Karpas-422 (cell line): ENCODE results near the gene HMMR. TPM values are rescaled to one million over a fixed set of nuclear protein-coding genes. Genes with fewer than 3 reads are reported as not detected.
"Not testable (repeated sequence)": the region's sequence is repeated elsewhere in the genome, so short reads cannot be mapped to it uniquely, and the experiment has no call there.

Experiments used
- DNase-seq: peaks from one replicate; pipeline ENCODE4 v3.0.0-alpha.2; 2015
- H2AFZ ChIP-seq: fragments of 200-600 bp; sonication (generic); 2 replicates; pipeline ENCODE4 v1.6.1; 2014; ENCODE audit warnings: antibody characterized with exemption, low read length, mixed read lengths
- H3K27ac ChIP-seq: fragments of 200-600 bp; sonication (generic); 2 replicates; pipeline ENCODE4 v1.5.1; 2014; ENCODE audit warnings: mild to moderate bottlenecking, low read length, moderate library complexity
- H3K27me3 ChIP-seq: fragments of 200-600 bp; sonication (generic); 2 replicates; pipeline ENCODE4 v1.6.1; 2014; ENCODE audit warnings: low read length, mixed read lengths
- H3K36me3 ChIP-seq: fragments of 200-600 bp; sonication (generic); 2 replicates; pipeline ENCODE4 v1.6.1; 2014; ENCODE audit warnings: low read length, mixed read lengths; ENCODE audit not compliant: insufficient read depth
- H3K4me1 ChIP-seq: fragments of 200-600 bp; sonication (generic); 2 replicates; pipeline ENCODE4 v1.6.1; 2014; ENCODE audit warnings: mild to moderate bottlenecking, low read length, mixed read lengths
- H3K4me2 ChIP-seq: fragments of 200-600 bp; sonication (generic); 2 replicates; pipeline ENCODE4 v1.6.1; 2014; ENCODE audit warnings: low read length, low read depth, mild to moderate bottlenecking; ENCODE audit not compliant: poor library complexity, severe bottlenecking
- H3K4me3 ChIP-seq: fragments of 200-600 bp; sonication (generic); 2 replicates; pipeline ENCODE4 v1.5.1; 2014; ENCODE audit warnings: mild to moderate bottlenecking, antibody characterized with exemption, low read length, mixed read lengths
- H3K79me2 ChIP-seq: fragments of 200-600 bp; sonication (generic); 2 replicates; pipeline ENCODE4 v1.6.1; 2014; ENCODE audit warnings: mild to moderate bottlenecking, low read length, mixed read lengths
- H3K9ac ChIP-seq: fragments of 200-600 bp; sonication (generic); 2 replicates; pipeline ENCODE4 v1.6.0; 2014; ENCODE audit warnings: low read length
- H3K9me2 ChIP-seq: fragments of 200-600 bp; sonication (generic), shearing (Covaris generic); replicated peaks from 2 replicates; pipeline ENCODE4 v1.6.0; 2014; ENCODE audit warnings: mild to moderate bottlenecking, low read length, moderate library complexity; ENCODE audit not compliant: insufficient read depth
- H3K9me3 ChIP-seq: fragments of 300-700, 200-600 bp; sonication (generic); 2 replicates; pipeline ENCODE4 v1.6.1; 2014; ENCODE audit warnings: low read length, mixed read lengths
- H4K20me1 ChIP-seq: fragments of 200-600 bp; sonication (generic); 2 replicates; pipeline ENCODE4 v1.6.1; 2014; ENCODE audit warnings: mild to moderate bottlenecking, antibody characterized with exemption, low read length, low read depth; ENCODE audit not compliant: insufficient read depth
- total RNA-seq: library from RNA; depleted of rRNA; stranded (reverse); fragments of >200 nt; shearing (Covaris generic); gene quantifications from 2 replicates; pipeline ENCODE4 v1.2.3, GENCODE V29; 2014; ENCODE audit warnings: low replicate concordance; rRNA removed

Gene HMMR, protein sequence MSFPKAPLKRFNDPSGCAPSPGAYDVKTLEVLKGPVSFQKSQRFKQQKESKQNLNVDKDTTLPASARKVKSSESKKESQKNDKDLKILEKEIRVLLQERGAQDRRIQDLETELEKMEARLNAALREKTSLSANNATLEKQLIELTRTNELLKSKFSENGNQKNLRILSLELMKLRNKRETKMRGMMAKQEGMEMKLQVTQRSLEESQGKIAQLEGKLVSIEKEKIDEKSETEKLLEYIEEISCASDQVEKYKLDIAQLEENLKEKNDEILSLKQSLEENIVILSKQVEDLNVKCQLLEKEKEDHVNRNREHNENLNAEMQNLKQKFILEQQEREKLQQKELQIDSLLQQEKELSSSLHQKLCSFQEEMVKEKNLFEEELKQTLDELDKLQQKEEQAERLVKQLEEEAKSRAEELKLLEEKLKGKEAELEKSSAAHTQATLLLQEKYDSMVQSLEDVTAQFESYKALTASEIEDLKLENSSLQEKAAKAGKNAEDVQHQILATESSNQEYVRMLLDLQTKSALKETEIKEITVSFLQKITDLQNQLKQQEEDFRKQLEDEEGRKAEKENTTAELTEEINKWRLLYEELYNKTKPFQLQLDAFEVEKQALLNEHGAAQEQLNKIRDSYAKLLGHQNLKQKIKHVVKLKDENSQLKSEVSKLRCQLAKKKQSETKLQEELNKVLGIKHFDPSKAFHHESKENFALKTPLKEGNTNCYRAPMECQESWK
- 37.6 and 80.5 TPM in 2 replicates for total RNA-seq

DNA sequence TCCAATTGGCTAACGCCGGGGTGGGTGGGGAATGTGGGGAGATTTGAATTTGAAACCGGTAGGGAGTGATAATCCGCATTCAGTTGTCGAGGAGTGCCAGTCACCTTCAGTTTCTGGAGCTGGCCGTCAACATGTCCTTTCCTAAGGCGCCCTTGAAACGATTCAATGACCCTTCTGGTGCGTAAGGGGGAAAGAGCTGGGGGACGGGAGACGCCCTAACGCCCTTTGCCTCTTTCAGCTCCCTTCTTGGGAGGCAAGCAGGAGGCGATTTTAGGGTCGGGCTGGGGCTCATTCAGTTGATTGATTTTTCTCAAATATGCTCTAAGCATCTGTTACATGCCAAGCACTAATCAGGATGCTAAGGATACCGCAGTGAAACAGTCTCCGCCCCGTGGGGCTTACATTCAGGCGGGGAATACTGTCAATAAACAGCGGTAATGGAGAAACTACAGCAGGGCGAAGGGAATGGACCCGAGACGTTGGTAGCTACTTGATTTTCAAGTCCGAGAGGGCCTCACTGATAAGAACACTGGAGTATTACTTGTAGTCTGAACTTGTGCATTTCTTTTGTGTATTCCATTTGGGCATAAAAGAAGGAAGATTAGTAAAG lies at the start of gene HMMR:
Gene HMMR (plus strand): TSS at position 71 of the 610 bp plus-strand sequence. CDS start 61 bp downstream, at position 132.
- Histone ChIP-seq H3K9me2 (no peaks in the 10 kb centered on the region), H4K20me1 (no peaks in the 10 kb centered on the region), H3K9ac (peak within 1 kb of the TSS; percentile 91), H3K9me3 (no peaks in the 10 kb centered on the region), H3K27me3 (no peaks in the 10 kb centered on the region), H3K36me3 (peaks cover 36% of the 10 kb centered on the region), H3K4me1 (peaks cover 39% of the 10 kb centered on the region), H3K27ac (peak within 1 kb of the TSS; percentile 91), H3K4me2 (peak within 1 kb of the TSS; percentile 96), H2AFZ (peak within 1 kb of the TSS; percentile 84; the same call in 1 of the 2 replicates), H3K79me2 (peaks cover 90% of the 10 kb centered on the region), H3K4me3 (peak within 1 kb of the TSS; percentile 89)
- peak; percentile 67 for DNase-seq

DNA sequence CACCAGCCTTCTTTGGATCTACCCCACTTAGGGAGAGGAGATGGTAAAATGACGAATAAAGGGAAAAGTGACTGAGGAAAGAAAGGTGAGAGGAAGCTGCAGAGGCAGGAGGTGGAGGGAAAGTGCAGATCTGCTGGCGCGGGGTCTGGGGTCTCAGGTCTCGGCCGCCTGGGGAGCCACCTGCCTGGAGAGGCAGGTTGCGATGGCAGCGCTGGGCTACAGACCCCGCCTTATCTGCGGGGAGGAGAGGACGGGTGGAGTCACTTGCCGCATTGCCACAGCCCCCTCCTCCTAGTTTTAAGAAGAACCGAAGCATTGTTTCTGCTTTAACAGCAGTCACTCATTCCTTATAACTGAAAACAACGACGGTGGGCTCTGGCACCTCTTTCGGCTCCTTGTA lies 44.8 kb upstream of the HMMR start:
- not testable (repeated sequence) for H3K27me3 ChIP-seq, H3K9ac ChIP-seq, H3K9me3 ChIP-seq, H3K9me2 ChIP-seq, H4K20me1 ChIP-seq, H3K36me3 ChIP-seq, H3K4me2 ChIP-seq, H2AFZ ChIP-seq, H3K27ac ChIP-seq, H3K4me3 ChIP-seq, DNase-seq, H3K79me2 ChIP-seq, H3K4me1 ChIP-seq

DNA sequence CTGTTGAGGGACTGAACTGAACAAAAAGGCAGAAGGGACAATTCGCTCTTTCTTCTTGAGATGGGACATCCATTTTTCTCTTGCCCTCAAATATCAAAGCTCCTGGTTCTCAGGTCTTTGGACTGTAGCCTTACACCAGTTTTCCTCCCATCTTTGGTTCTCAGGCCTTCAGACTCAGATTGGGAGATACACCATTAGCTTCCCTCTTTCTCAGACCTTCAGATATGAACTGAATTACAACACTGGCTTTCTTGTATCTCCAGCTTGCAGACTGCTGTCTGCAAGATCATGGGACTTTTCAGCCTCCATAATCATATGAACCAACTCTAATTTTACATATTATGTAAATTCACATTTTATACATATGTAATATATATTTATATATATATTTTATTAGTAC lies 35.6 kb upstream of the HMMR start:
- Histone ChIP-seq H3K4me3 (no peak overlapping the region), H3K36me3 (no peaks in the 10 kb centered on the region), H3K9ac (no peak overlapping the region), H3K4me1 (no peaks in the 10 kb centered on the region), H3K9me2 (no peaks in the 10 kb centered on the region), H3K4me2 (no peak overlapping the region), H3K27me3 (no peaks in the 10 kb centered on the region), H4K20me1 (no peaks in the 10 kb centered on the region), H3K9me3 (no peaks in the 10 kb centered on the region), H3K79me2 (no peaks in the 10 kb centered on the region), H2AFZ (no peak overlapping the region), H3K27ac (no peak overlapping the region)
- DNase-seq, result no peak

DNA sequence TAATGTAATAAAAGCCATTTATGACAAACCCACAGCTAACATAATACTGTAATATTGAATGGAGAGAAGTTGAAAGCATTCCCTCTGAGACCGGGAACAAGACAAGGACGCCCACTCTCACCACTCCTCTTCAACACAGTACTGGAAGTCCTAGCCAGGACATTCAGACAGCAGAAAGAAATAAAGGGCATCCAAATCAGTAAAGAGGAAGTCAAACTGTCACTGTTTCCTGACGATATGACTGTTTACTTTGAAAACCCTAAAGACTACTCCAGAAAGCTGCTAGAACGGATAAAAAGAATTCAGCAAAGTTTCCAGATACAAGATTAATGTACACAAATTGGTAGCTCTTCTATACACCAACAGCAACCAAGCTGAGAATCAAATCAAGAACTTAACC lies 34.3 kb upstream of the HMMR start:
- not testable (repeated sequence) for H4K20me1 ChIP-seq, H3K4me2 ChIP-seq, H2AFZ ChIP-seq, H3K27ac ChIP-seq, DNase-seq, H3K9me2 ChIP-seq, H3K4me3 ChIP-seq, H3K36me3 ChIP-seq, H3K9ac ChIP-seq, H3K79me2 ChIP-seq, H3K27me3 ChIP-seq, H3K4me1 ChIP-seq, H3K9me3 ChIP-seq

DNA sequence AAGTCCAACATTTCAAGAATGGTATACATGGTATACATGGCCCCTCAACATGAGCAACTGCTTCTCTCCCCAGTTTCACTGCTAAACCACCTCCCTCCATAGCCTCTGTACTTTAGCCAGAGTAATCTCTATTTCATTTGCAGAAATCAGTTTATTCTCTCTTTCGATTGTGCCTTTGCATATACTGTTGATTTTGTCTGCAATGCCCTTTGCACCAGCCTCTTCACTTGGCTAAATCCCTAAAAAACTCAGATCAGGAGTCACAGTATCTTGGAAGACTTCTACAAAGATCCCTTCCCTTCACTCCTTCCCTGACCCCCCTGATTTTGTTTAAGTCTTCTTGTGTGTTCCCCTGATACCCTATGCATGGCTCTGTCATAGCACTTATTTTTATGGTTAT lies 27.9 kb upstream of the HMMR start:
- H3K9me3 ChIP-seq, result no peaks in the 10 kb centered on the region
- H3K4me1 ChIP-seq, result peaks cover 10% of the 10 kb centered on the region
- no peak for DNase-seq
- H4K20me1 ChIP-seq, result no peaks in the 10 kb centered on the region
- no peak overlapping the region for H3K27ac ChIP-seq
- H3K79me2 ChIP-seq, result peaks cover 1% of the 10 kb centered on the region
- H3K9ac ChIP-seq, result no peak overlapping the region
- H3K4me2 ChIP-seq, result no peak overlapping the region
- no peaks in the 10 kb centered on the region for H3K9me2 ChIP-seq
- no peak overlapping the region for H2AFZ ChIP-seq
- no peaks in the 10 kb centered on the region for H3K27me3 ChIP-seq
- H3K36me3 ChIP-seq, result no peaks in the 10 kb centered on the region
- no peak overlapping the region for H3K4me3 ChIP-seq

DNA sequence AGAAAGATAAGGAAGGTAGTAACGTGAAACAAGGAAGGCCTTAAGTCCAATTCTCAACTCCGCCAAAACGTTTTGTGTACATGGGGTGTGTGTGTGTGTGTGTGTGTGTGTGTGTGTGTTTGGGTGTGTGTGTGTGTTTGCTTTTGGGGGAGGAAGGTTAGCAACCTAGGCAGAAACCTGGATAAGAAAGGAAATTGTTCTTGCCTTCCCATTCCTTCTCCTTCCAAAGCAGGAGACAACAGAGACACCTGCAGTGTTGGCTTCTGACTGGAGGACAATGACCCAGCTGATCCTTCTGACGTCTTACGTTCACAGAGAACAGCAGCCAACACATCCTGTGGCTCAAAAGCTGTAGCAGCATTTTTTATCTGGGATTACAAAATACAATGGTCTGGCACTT lies 27.2 kb upstream of the HMMR start:
- Histone ChIP-seq H3K4me2 (no peak overlapping the region), H3K9me3 (no peaks in the 10 kb centered on the region), H3K36me3 (no peaks in the 10 kb centered on the region), H4K20me1 (no peaks in the 10 kb centered on the region), H3K4me3 (no peak overlapping the region), H3K27me3 (no peaks in the 10 kb centered on the region), H3K9me2 (no peaks in the 10 kb centered on the region), H3K27ac (no peak overlapping the region), H3K79me2 (peaks cover 8% of the 10 kb centered on the region), H3K4me1 (peaks cover 14% of the 10 kb centered on the region), H2AFZ (no peak overlapping the region), H3K9ac (no peak overlapping the region)
- DNase-seq, result no peak

DNA sequence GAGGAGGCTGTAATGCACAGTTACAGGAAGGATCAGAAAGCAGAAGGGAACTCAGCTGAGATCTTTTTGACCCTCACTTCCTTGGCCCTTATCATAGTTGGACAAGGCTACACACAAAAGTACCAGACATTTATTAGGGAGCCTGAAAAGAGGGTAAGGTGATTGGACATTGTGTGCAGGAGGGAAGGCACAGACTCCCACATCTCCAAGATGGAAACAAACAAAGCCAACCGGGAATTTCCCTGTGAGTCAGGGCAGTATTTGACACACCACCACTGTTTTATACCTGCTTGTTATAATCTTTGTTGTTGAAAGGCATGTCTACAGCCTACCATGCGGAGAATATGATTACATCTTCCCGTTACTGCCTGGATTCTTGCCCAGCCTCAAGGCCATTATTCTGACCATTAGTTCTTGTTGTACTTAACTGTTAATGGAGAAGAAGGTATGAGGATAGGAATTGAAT lies 26.0 kb upstream of the HMMR start:
- H3K4me1 ChIP-seq, result peaks cover 25% of the 10 kb centered on the region
- H3K27me3 ChIP-seq, result no peaks in the 10 kb centered on the region
- no peak for DNase-seq
- no peak overlapping the region for H3K4me2 ChIP-seq
- H3K9me3 ChIP-seq, result no peaks in the 10 kb centered on the region
- no peak overlapping the region for H3K4me3 ChIP-seq
- no peak overlapping the region for H2AFZ ChIP-seq
- H3K9ac ChIP-seq, result no peak overlapping the region
- H4K20me1 ChIP-seq, result no peaks in the 10 kb centered on the region
- peaks cover 4% of the 10 kb centered on the region; the same call in 1 of the 2 replicates for H3K36me3 ChIP-seq
- peaks cover 20% of the 10 kb centered on the region for H3K79me2 ChIP-seq
- no peak overlapping the region for H3K27ac ChIP-seq
- H3K9me2 ChIP-seq, result no peaks in the 10 kb centered on the region

DNA sequence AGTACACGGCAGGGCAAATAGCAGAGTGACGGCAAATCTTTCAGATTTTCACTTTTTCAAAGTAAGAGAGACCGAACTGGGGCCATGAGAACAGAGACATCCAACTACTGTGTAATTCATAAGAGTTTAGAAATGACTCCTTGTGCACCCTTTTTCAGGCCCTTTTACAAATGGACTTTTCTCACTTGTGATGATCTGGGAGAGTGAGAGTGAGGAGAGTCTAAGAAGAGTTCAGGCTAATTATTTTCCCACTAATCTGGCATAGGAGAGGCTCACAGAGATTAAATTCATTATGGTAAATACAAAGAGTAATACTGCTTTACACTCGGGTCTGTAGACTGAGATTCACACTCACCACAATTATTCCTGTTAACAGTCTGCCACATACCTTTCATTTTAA lies 23.9 kb upstream of the HMMR start:
- H3K79me2 ChIP-seq, result peaks cover 37% of the 10 kb centered on the region

More for the DNA sequence above, 23.9 kb upstream of the HMMR start:
- H3K9me3 ChIP-seq, result no peaks in the 10 kb centered on the region
- peaks cover 26% of the 10 kb centered on the region for H3K4me1 ChIP-seq
- peak overlapping the region; percentile 96 for H3K4me3 ChIP-seq
- H3K9me2 ChIP-seq, result no peaks in the 10 kb centered on the region
- no peaks in the 10 kb centered on the region for H4K20me1 ChIP-seq
- H3K27ac ChIP-seq, result peak overlapping the region; percentile 22; the same call in 1 of the 2 replicates
- peak overlapping the region; percentile 70 for H3K9ac ChIP-seq
- no peaks in the 10 kb centered on the region for H3K27me3 ChIP-seq
- H3K4me2 ChIP-seq, result peak overlapping the region; percentile 82
- DNase-seq, result no peak
- H3K36me3 ChIP-seq, result peaks cover 14% of the 10 kb centered on the region; the same call in 1 of the 2 replicates
- peak overlapping the region; percentile 96 for H2AFZ ChIP-seq
